GM23338 (cell line): ENCODE data around the gene CD109. TPM values are rescaled to one million over a fixed set of nuclear protein-coding genes. Genes with fewer than 3 reads are reported as not detected.

Experiments used
- ATAC-seq: fragments of 200-7000 bp; cut with Tn5 transposase; 3 replicates; pipeline ENCODE4 v1.9.1; 2020
- DNase-seq: peaks from one replicate; pipeline ENCODE4 v3.0.0-alpha.2; 2015; ENCODE audit warnings: low spot score
- H2AFZ ChIP-seq: fragments of 200-600 bp; sonication (generic); 2 replicates; pipeline ENCODE4 v1.8.0; 2016; ENCODE audit warnings: antibody characterized with exemption, mild to moderate bottlenecking, moderate library complexity
- H3F3A ChIP-seq: fragments of 200-600 bp; sonication (generic); replicated peaks from 2 replicates; pipeline ENCODE4 v1.8.0; 2017; ENCODE audit warnings: antibody characterized with exemption, mixed run types, low read depth
- H3K27ac ChIP-seq: fragments of 200-600 bp; sonication (generic); 2 replicates; pipeline ENCODE4 v1.6.1; 2016; ENCODE audit warnings: low read depth
- H3K27me3 ChIP-seq: fragments of 200-600 bp; sonication (generic); 2 replicates; pipeline ENCODE4 v1.8.0; 2016; ENCODE audit warnings: mild to moderate bottlenecking, mixed run types, moderate library complexity; ENCODE audit not compliant: insufficient read depth
- H3K36me3 ChIP-seq: fragments of 200-600 bp; sonication (generic); 2 replicates; pipeline ENCODE4 v1.8.0; 2016; ENCODE audit warnings: mild to moderate bottlenecking; ENCODE audit not compliant: insufficient read depth
- H3K4me1 ChIP-seq: fragments of 200-600 bp; sonication (generic); 2 replicates; pipeline ENCODE4 v1.8.0; 2016; ENCODE audit warnings: mild to moderate bottlenecking, moderate library complexity; ENCODE audit not compliant: insufficient read depth
- H3K4me2 ChIP-seq: fragments of 200-600 bp; sonication (generic); 2 replicates; pipeline ENCODE4 v1.7.1; 2017; ENCODE audit warnings: mixed run types
- H3K4me3 ChIP-seq: fragments of 200-600 bp; sonication (generic); 2 replicates; pipeline ENCODE4 v1.6.1; 2016; ENCODE audit warnings: mixed run types
- H3K79me2 ChIP-seq: fragments of 200-600 bp; sonication (generic); replicated peaks from 2 replicates; pipeline ENCODE4 v1.8.0; 2017; ENCODE audit warnings: mild to moderate bottlenecking; ENCODE audit not compliant: insufficient read depth
- H3K9me2 ChIP-seq: fragments of 200-600 bp; sonication (generic); 2 replicates; pipeline ENCODE4 v1.8.0; 2017; ENCODE audit not compliant: insufficient read depth
- H4K20me1 ChIP-seq: fragments of 200-600 bp; sonication (generic); replicated peaks from 2 replicates; pipeline ENCODE4 v1.8.0; 2017; ENCODE audit warnings: mild to moderate bottlenecking; ENCODE audit not compliant: insufficient read depth
- H3K27ac Mint-ChIP-seq: 2 replicates; pipeline ENCODE4 v1.8.0; 2020; ENCODE audit warnings: inconsistent platforms, mild to moderate bottlenecking, moderate library complexity, mixed read lengths
- H3K27me3 Mint-ChIP-seq: 3 replicates; pipeline ENCODE4 v1.8.0; 2022; ENCODE audit warnings: low read depth, mild to moderate bottlenecking, moderate library complexity, mixed read lengths, inconsistent platforms; ENCODE audit not compliant: insufficient read depth, poor library complexity
- H3K36me3 Mint-ChIP-seq: 3 replicates; pipeline ENCODE4 v1.8.0; 2021; ENCODE audit warnings: low read depth, mild to moderate bottlenecking, inconsistent platforms, moderate library complexity, mixed read lengths
- H3K4me1 Mint-ChIP-seq: 3 replicates; pipeline ENCODE4 v1.8.0; 2020; ENCODE audit warnings: mild to moderate bottlenecking, inconsistent platforms, mixed read lengths
- H3K4me3 Mint-ChIP-seq: 3 replicates; pipeline ENCODE4 v1.8.0; 2021; ENCODE audit warnings: moderate library complexity, mild to moderate bottlenecking, inconsistent platforms, mixed read lengths
- H3K9me3 Mint-ChIP-seq: 3 replicates; pipeline ENCODE4 v1.8.0; 2020; ENCODE audit warnings: moderate library complexity, mild to moderate bottlenecking, inconsistent platforms, mixed read lengths
- CREB1 ChIP-seq: fragments of 250-450 bp; sonication (Bioruptor Pico); IDR thresholded peaks from 2 replicates; pipeline ENCODE4 v1.5.0; 2020; ENCODE audit warnings: low read depth, mild to moderate bottlenecking, moderate library complexity
- CTCF ChIP-seq, 2 experiments: fragments of 200-600 bp in 1 of 2; sonication (generic) in 1 of 2; conservative IDR thresholded peaks; 2 replicates each; pipeline versions ENCODE4 v1.5.1 to v1.6.1; 2016 to 2017; ENCODE audit warnings: antibody characterized with exemption in 2 of 2, low read depth in 2 of 2, mild to moderate bottlenecking in 2 of 2, moderate library complexity in 1 of 2
- ETS1 ChIP-seq: IDR thresholded peaks from 2 replicates; pipeline ENCODE4 v1.6.1; 2016; ENCODE audit warnings: antibody characterized with exemption
- EZH2 ChIP-seq: fragments of 200-600 bp; sonication (generic); IDR thresholded peaks from one replicate; pipeline ENCODE4 v1.8.0; 2017; ENCODE audit warnings: antibody characterized with exemption, mild to moderate bottlenecking, low read depth; ENCODE audit not compliant: unreplicated experiment
- EZH2phosphoT487 ChIP-seq: fragments of 200-600 bp; sonication (generic); IDR thresholded peaks from one replicate; pipeline ENCODE4 v1.8.1; 2018; ENCODE audit warnings: antibody characterized with exemption; ENCODE audit not compliant: unreplicated experiment
- JUNB ChIP-seq: IDR thresholded peaks from one replicate; pipeline ENCODE4 v1.6.1; 2016; ENCODE audit warnings: antibody characterized with exemption; ENCODE audit not compliant: unreplicated experiment
- NANOG ChIP-seq: IDR thresholded peaks from 2 replicates; pipeline ENCODE4 v1.6.1; 2016; ENCODE audit warnings: antibody characterized with exemption, borderline replicate concordance
- POLR2AphosphoS5 ChIP-seq: IDR thresholded peaks from 2 replicates; pipeline ENCODE4 v1.6.1; 2016; ENCODE audit warnings: antibody characterized with exemption, low read depth
- REST ChIP-seq: IDR thresholded peaks from one replicate; pipeline ENCODE4 v1.6.1; 2018; ENCODE audit warnings: antibody characterized with exemption; ENCODE audit not compliant: unreplicated experiment
- STAT1 ChIP-seq: IDR thresholded peaks from one replicate; pipeline ENCODE4 v1.6.1; 2016; ENCODE audit warnings: antibody characterized with exemption; ENCODE audit not compliant: unreplicated experiment
- ZNF114 ChIP-seq: fragments of 250-450 bp; sonication (Bioruptor Pico); IDR thresholded peaks from 2 replicates; pipeline ENCODE4 v1.5.0; 2020; ENCODE audit warnings: mild to moderate bottlenecking, moderate library complexity
- ZNF331 ChIP-seq: fragments of 250-450 bp; sonication (Bioruptor Pico); IDR thresholded peaks from 2 replicates; pipeline ENCODE4 v1.5.0; 2020; ENCODE audit warnings: low read depth, mild to moderate bottlenecking, moderate library complexity
- ZNF462 ChIP-seq: fragments of 250-450 bp; sonication (Bioruptor Pico); IDR thresholded peaks from 2 replicates; pipeline ENCODE4 v1.5.0; 2020; ENCODE audit warnings: mild to moderate bottlenecking, moderate library complexity
- polyA plus RNA-seq: library from polyadenylated mRNA; unstranded; fragments of >200 nt; fragmentation: Nextera tagmentation; extraction: Ambion mirVana; gene quantifications from 2 replicates; pipeline ENCODE4 v1.2.1, GENCODE V29; 2016
- total RNA-seq: library from RNA; depleted of rRNA; stranded (reverse); fragments of >200 nt; shearing (Covaris generic); gene quantifications from 2 replicates; pipeline ENCODE4 v1.2.3, GENCODE V29; 2014

CD109 gene
- total and polyA plus RNA-seq, 2 experiments from 2014 or later = 1.1 to 5.3 TPM

GRCh38 chr6:73817253-73817652 is 121.2 kb downstream of the CD109 start:
- H3K27ac Mint-ChIP-seq = no peak overlapping the region
- no peaks in the 10 kb centered on the region for H3K79me2 ChIP-seq
- peaks cover 3% of the 10 kb centered on the region; the same call in 2 of the 3 replicates for H3K36me3 Mint-ChIP-seq
- no peaks in the 10 kb centered on the region for H3K36me3 ChIP-seq
- H4K20me1 ChIP-seq = no peaks in the 10 kb centered on the region
- no peak overlapping the region for H2AFZ ChIP-seq
- no peak for TF ChIP-seq JUNB
- no peak for TF ChIP-seq ETS1
- no peak for TF ChIP-seq CTCF (conservative IDR thresholded peaks at IDR 0.05; ENCODE audit: low read depth in 2 of 2)
- no peak for TF ChIP-seq EZH2
- TF ChIP-seq EZH2phosphoT487 = no peak
- no peak for TF ChIP-seq CREB1 (CRISPR knock-in tag)
- no peak for TF ChIP-seq STAT1
- no peak for TF ChIP-seq ZNF114
- no peak for TF ChIP-seq ZNF462 (CRISPR knock-in tag)
- TF ChIP-seq NANOG = no peak
- TF ChIP-seq REST = no peak
- no peak for TF ChIP-seq POLR2AphosphoS5
- TF ChIP-seq ZNF331 (CRISPR knock-in tag) = no peak
- ATAC-seq (no peak), DNase-seq (no peak)
- H3K27ac ChIP-seq = no peak overlapping the region
- no peak overlapping the region for H3K4me3 ChIP-seq
- no peaks in the 10 kb centered on the region for H3K4me1 ChIP-seq
- no peaks in the 10 kb centered on the region for H3F3A ChIP-seq
- peaks cover 6% of the 10 kb centered on the region; the same call in 2 of the 3 replicates for H3K9me3 Mint-ChIP-seq
- no peak overlapping the region for H3K4me3 Mint-ChIP-seq
- H3K27me3 ChIP-seq = no peaks in the 10 kb centered on the region
- no peaks in the 10 kb centered on the region for H3K4me1 Mint-ChIP-seq
- H3K9me2 ChIP-seq = no peaks in the 10 kb centered on the region
- no peak overlapping the region for H3K4me2 ChIP-seq
- no peaks in the 10 kb centered on the region for H3K27me3 Mint-ChIP-seq
